Measurements from ENCODE around the gene ROBO4. TPM values are rescaled to one million over a fixed set of nuclear protein-coding genes. Genes with fewer than 3 reads are reported as not detected.

The ROBO4 gene
- total RNA-seq, result not detected in 2 replicates

DNA sequence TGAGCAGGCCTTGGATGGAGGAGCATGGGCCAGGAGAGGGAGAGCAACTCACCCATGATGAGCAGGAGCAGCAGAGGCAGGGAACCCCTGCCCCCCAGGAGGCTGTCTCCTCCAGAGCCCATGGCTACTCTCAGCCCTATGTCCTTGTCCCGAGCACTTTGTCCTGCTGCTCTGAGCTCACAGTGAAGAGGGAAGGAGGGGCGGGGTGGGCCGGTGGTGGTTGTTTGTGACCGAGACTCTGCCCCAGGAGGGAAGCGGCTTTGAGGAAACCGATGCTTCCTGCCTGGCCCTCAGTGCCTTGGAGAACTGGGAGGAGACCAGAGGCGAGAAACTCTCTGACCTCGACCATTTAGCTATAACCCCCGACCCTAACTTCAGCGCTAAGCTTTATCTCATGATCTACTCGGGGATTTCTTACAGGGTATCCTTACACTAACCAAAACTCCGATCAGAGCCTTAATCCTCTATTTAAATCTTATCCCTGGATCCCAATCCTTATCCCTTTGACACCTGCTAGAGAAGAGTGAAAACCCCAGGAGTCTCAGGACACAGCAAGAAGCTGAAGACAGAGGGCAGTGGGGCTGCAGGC, at the start of gene ROBO4:
ROBO4 (minus strand) TSS at position 192 of the 589 bp plus-strand sequence; CDS start at position 122, 70 bp downstream.
- intact Hi-C loops (cut with micrococcal nuclease), result no loop called here

DNA sequence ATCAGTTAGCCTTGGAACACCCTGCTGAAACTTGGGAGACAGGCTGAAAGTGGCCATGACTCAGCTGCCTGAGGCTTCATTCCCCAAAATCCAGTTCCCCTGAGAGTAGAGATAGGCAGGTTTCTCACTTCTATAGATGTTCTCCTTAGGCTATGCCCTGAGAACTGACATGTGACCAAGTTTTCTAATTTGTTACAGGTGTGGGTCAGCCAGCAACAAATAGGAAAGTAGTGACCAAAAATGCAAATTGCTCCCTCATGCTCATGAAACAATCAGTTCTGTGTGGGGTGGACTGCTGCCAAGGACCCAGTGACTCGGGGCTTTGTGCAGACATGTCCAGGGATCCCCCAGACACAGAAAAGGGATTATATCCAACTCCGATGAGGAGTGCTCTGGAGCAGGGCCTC, 49.1 kb upstream of the ROBO4 start:
- intact Hi-C loops (cut with micrococcal nuclease), result no loop called here

GRCh38 chr11:124945826-124946225, 48.2 kb upstream of the ROBO4 start:
- intact Hi-C loops (cut with micrococcal nuclease), result no loop called here

GRCh38 chr11:124944565-124944964, 46.9 kb upstream of the ROBO4 start:
- intact Hi-C loops (cut with micrococcal nuclease), result no loop called here

DNA sequence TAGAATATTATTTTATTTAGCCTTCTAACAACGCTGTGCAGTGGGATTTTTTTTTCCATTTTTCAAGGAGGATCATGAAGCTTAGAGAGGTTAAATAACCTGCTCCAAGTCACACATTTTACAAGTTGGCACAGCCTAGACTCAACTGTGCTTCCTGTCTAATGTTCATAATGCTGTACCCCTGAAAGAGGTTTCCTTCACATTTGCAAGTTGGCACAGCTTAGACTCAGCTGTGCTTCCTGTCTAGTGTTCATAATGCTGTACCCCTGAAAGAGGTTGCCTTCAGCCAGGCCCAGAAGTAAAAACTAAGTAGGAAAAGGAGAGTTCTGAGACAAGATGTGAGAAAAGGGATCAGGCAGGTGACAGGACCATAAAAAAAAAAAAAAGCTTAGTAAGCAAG, 46.1 kb upstream of the ROBO4 start:
- intact Hi-C loops (cut with micrococcal nuclease), result no loop called here

DNA sequence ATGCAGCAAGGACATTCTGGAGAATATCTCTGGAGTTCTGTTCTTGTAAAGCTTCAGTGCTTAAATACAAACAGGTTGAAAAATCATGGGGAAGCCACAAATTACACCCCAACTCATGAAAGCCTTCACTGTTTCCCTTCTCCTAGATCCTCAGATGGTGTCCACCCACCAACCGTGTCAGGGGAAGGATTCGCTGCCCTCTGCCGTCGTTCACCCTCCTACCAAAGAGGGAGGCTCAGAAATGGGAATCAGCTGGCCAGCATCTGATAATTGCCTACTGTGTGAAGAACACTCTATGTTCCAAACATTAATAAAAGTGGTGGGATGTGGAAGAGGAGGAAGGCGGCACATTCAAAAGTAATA, 45.6 kb upstream of the ROBO4 start:
- intact Hi-C loops (cut with micrococcal nuclease), result no loop called here

- intact Hi-C loops (cut with micrococcal nuclease), result no loop called here
Observed at GRCh38 chr11:124942466-124943253, 45.0 kb upstream of the ROBO4 start.

DNA sequence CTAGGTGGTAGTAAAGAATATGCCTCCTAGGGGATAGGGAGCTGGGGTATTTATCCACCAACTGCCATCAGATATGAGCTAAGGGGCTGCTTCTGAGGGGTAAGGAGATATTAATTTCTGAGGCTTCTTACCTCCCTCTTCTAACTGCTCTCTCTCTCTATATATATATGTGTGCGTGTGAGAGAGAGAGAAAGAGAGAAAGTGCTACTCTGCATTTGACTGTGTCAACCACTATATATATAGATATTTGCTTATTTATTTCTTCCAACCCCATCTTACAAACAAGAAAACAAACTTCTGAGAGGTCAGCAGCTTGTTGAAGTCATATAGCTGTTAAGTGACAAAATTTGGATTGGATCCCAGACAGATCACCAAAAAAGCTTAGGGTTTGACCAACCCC, 44.0 kb upstream of the ROBO4 start:
- intact Hi-C loops (cut with micrococcal nuclease), result no loop called here

GRCh38 chr11:124938970-124939369, 41.3 kb upstream of the ROBO4 start:
- intact Hi-C loops (cut with micrococcal nuclease), result no loop called here

DNA sequence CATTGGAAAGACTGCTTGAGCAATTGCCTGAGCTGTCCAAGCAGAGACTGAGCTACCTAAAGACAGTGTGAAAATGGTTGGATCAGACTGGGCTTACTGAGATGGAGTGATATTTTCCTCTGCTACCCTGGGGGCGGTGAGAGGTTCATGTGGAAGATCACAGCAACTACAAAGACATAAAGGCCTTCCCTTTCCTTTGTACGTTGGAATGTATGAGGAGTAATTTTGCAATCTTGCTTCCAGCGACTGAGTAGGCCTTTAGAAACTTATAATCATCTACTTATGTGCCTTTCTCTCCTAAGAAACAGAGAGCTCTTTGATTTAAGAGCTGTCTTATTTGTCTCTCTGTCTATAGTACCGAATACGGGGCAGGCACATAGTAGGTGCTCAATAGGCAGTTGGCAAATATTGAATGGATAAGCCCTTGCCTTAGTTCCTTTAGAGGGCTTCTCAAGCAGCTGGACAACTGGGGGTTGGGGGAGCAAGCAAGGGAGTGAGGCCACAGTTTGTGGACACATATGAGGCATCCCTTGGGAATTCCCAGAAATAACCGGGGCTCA, 40.6 kb upstream of the ROBO4 start:
- intact Hi-C loops (cut with micrococcal nuclease), result no loop called here

DNA sequence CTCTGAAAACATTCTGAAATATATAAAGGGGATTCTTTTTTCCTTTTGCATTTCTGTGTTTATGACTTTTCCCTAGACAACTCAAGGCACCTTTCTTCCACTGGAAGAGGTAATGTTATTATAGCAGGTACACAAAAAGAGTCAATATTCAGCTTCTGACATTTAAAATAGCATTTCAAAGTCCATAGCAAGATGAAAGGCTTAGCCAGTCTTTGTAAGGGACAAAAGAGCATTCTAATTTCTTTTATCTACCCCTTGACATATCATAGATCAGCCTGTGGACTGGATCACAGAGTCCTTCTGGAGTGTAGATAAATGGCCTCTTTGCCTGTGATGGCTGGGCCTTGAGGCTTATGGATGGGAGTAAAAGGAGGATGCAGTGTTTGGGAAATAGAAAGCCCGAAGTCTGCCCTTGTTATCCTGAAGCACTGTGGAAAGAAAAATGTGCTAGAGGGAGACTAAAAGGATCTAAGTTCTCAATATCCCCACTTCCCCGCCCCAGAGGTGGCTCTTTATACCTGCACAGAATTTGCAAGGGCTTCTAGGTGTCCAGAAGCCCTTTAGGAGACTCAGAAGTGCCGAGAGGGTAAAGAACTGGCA, 39.8 kb upstream of the ROBO4 start:
- intact Hi-C loops (cut with micrococcal nuclease), result no loop called here

DNA sequence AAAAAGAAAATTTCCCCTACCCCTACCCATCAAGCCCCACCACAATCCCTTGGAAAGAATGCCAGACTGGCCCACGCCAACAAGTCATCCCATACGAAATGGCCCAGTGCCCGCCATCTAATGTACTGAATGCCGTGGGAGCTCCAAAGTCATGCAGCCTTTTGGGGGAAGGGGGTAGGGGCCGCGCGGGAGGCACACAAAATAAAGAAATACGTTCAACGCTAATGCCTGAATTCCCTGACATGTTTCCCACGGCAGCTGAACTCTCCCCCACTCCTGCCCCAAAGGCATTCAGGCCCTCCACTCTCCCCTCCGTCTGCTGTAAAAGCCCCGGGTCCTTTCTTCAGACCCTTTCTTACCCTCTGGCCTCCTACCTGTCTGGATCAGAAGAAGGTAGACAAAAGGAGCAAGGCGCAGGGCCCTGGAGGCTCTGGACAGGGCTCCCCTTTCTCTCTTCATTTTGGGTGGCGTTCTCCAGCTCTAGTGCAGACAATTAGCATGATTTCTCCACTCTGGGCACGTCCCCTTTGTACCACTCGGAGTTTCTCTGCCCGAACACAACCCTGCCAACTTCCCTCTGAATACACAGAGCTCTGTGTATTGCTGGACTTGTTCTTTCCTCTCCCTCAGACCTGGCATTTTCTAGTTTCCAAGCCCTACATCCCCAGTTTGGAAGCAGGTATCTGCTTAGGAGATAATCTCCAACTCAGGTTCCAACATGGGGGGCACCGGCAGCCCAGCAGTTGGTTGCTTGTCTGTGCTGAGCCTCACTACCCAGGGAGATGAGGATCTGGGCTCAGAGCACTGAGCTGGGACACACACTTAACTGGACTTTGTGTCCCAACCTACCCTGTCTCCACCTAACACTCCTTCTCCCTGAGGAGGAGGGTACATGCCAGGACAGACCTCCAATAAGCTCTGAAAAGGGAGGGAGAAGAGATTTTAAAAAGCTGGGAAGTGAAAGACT, 38.2 kb upstream of the ROBO4 start, which contains the start of gene HEPACAM:
HEPACAM (minus strand) TSS at position 500 of the 967 bp plus-strand sequence; CDS start at position 459, 41 bp downstream.
- intact Hi-C loops (cut with micrococcal nuclease), result no loop called here

GRCh38 chr11:124934862-124935547, 37.3 kb upstream of the ROBO4 start:
- intact Hi-C loops (cut with micrococcal nuclease), result no loop called here

DNA sequence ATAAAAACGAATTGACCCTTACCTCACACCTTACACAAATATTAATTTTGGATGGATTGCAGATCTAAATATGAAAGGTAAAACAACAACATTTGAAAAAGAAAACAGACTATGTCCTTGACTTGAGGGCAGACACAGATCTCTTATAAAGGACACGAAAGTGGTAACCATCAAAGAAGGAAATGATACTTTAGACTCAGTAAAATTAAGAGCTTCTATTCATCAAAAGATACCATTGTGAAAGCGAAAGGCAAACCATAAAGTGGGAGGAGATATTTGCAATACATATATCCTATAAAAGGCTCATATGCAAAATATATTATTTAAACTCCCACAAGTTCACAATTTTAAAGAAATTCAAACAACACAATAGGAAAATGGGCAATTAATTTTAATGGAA, 33.1 kb upstream of the ROBO4 start:
- intact Hi-C loops (cut with micrococcal nuclease), result no loop called here

GRCh38 chr11:124928942-124929665, 31.4 kb upstream of the ROBO4 start:
- intact Hi-C loops (cut with micrococcal nuclease), result no loop called here

DNA sequence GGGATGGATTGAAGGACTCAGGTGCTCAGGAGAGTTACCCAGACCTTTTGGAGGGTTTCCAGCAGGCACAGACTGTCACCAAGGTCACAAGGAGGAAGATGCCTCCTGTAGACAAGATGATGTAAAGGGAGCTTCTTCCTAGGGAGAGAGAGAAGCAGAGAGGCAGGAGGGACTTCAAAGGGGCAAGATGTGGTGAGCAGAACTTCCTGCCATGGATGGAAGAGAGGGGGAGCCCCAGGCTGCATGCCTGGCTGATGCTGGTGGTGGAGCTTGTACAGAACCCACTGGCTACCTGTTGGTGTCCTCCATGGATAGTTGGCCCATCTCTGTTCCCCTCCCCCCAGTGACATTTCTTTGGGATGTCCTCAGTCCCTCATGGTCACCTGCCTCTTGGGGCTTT, 25.6 kb upstream of the ROBO4 start:
- intact Hi-C loops (cut with micrococcal nuclease), result loop anchor here (5.0 kb wide), 1 partner anchor 46 kb away; no protein-coding TSS in a partner anchor

DNA sequence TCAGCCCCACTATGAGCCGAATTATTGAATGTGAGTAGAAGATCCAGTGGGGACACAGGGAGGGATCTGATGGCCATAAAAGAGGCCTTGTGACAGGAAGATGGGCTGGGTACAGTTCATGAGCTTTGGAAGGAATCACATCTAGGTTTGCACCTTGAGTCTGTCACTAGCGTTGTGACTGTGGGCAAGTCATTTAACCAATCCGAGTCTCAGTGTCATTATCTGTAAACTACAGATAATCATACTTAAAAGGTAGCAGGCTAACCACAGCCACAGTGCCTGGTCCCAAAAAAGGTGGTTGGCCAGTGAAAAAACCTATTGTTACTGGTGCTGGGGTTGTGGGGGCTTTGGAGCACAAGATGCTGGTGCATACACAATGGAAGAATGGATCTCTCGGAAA, 25.2 kb upstream of the ROBO4 start:
- intact Hi-C loops (cut with micrococcal nuclease), result loop anchor here (5.0 kb wide), 1 partner anchor 46 kb away; no protein-coding TSS in a partner anchor

DNA sequence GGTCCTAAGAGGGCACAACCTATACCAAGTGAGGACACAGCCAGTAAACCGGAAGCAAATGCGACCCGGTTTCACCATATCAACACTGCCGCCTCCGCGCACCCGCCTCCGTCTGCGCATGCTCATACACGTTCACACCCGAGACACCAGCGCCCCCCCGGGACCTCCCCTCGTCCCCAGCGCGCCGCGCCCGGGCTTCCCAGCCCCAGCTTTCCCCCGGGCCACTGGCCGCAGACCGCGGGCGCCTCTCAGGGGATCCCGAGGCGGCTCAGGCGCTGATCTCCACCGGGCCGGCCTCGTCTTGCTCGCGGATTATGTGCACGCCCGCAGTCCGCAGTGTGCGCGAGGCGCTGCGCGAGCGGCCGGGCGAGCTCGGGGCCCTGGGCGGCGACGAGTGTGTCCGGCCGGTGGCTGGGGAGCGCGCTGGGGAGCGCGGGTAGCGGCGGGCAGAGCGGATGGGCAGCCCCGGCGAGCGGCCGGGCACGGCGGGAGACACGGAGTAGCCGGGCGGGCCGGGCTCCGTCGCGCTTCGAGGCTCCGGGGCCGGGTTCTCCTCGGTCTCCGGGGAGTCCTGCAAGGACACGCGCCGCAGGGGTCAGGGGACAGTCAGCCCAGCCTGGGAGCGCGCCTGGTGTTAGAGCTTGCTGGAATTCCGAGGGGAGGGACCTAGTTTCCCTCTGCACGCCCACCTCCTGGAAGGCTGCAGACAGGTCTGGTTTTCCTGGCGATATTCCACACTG, 23.4 kb upstream of the ROBO4 start:
- intact Hi-C loops (cut with micrococcal nuclease), result loop anchor here (1.0 to 5.0 kb wide), 2 partner anchors 30 to 44 kb away; no protein-coding TSS in a partner anchor

DNA sequence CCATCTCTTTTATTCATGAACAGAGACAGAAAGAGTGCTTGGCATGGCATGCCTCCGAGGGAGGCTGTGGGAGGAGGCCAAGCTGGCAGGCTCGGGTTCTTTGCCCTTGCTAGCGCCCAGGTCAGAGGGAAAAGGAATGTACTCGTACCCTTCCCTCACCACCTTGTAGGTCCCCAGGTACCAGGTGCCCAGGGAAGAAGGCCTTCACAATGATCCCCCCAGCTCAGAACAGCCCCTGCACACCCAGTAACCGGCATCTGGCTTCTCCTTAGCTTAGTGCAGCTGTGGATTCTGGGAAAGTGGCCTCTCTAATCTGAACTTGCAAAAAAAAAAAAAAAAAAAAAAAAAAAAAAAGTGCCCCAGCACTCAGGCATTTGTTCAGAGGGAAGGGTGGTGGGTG, 22.7 kb upstream of the ROBO4 start:
- intact Hi-C loops (cut with micrococcal nuclease), result loop anchor here (1.0 to 5.0 kb wide), 2 partner anchors 31 to 43 kb away; no protein-coding TSS in a partner anchor
